AG04450 (cell line): ENCODE measurements around the gene PAPPA. TPM values are rescaled to one million over a fixed set of nuclear protein-coding genes. Genes with fewer than 3 reads are reported as not detected.

Experiments used
- CTCF ChIA-PET: fragments of 300-600, 350-600 bp; formaldehyde crosslinking; extraction: SDS; loops from one replicate; lab custom pipeline; 2022; ENCODE audit warnings: antibody characterized with exemption, inconsistent platforms; lab: Charles Lee
- POLR2A ChIA-PET: fragments of 350-600 bp; formaldehyde crosslinking; extraction: SDS; loops from one replicate; lab custom pipeline; 2021; ENCODE audit warnings: antibody characterized with exemption, inconsistent platforms; lab: Yijun Ruan, JAX
- DNase-seq: peaks from one replicate; pipeline ENCODE4 v3.0.0-alpha.2; 2011; ENCODE audit warnings: low read depth, low spot score
- H3K27ac ChIP-seq: one replicate; pipeline ENCODE4 v1.5.1; 2012; ENCODE audit warnings: low read depth, low read length, control low read depth
- H3K27me3 ChIP-seq: one replicate; pipeline ENCODE4 v1.6.0; 2012; ENCODE audit warnings: low read length; ENCODE audit not compliant: control insufficient read depth, insufficient read depth
- H3K4me3 ChIP-seq: 2 replicates; pipeline ENCODE4 v1.5.1; 2011; ENCODE audit warnings: mild to moderate bottlenecking, low read depth, low read length, control low read depth
- H3K9me3 ChIP-seq: 2 replicates; pipeline ENCODE4 v1.5.1; 2012; ENCODE audit warnings: low read length; ENCODE audit not compliant: control insufficient read depth, insufficient read depth
- CTCF ChIP-seq: IDR thresholded peaks from 2 replicates; pipeline ENCODE4 v1.5.1; 2011; ENCODE audit warnings: low read depth, low read length, control low read depth, inconsistent platforms
- polyA plus RNA-seq: library from polyadenylated mRNA; depleted of rRNA; stranded (reverse); fragments of >200 nt; gene quantifications from 2 replicates; pipeline ENCODE4 v1.2.3, GENCODE V29; 2011

PAPPA gene
- polyA plus RNA-seq, 1 experiment: 65.0 TPM

- TF ChIP-seq CTCF: no peak
- ChIA-PET CTCF (no interaction called here), POLR2A (no interaction called here)
- no peaks in the 10 kb centered on the region for H3K9me3 ChIP-seq
- H3K27me3 ChIP-seq: no peaks in the 10 kb centered on the region
- no peak for DNase-seq
- no peak overlapping the region for H3K27ac ChIP-seq
- no peak overlapping the region for H3K4me3 ChIP-seq
Observed at GRCh38 chr9:116323012-116323411, 169.4 kb downstream of the PAPPA start.

- ChIA-PET POLR2A (no interaction called here), CTCF (no interaction called here)
- Histone ChIP-seq H3K4me3 (no peak overlapping the region), H3K9me3 (no peaks in the 10 kb centered on the region), H3K27ac (no peak overlapping the region), H3K27me3 (no peaks in the 10 kb centered on the region)
- no peak for TF ChIP-seq CTCF
- no peak for DNase-seq
Observed at GRCh38 chr9:116323571-116323970, 170.0 kb downstream of the PAPPA start.

GRCh38 chr9:116325924-116326323 is 172.3 kb downstream of the PAPPA start:
- ChIA-PET CTCF (no interaction called here), POLR2A (no interaction called here)
- Histone ChIP-seq H3K9me3 (no peaks in the 10 kb centered on the region), H3K4me3 (no peak overlapping the region), H3K27me3 (no peaks in the 10 kb centered on the region), H3K27ac (no peak overlapping the region)
- no peak for TF ChIP-seq CTCF
- no peak for DNase-seq

- peak; percentile 38 for DNase-seq
- Histone ChIP-seq H3K27me3 (no peaks in the 10 kb centered on the region), H3K4me3 (no peak overlapping the region), H3K27ac (peak overlapping the region; percentile 66), H3K9me3 (no peaks in the 10 kb centered on the region)
- CTCF ChIA-PET: no interaction called here
- POLR2A ChIA-PET: no interaction called here
- TF ChIP-seq CTCF: no peak
Observed at GRCh38 chr9:116327701-116328405, 174.3 kb downstream of the PAPPA start.

GRCh38 chr9:116329470-116329869 is 175.9 kb downstream of the PAPPA start:
- no peak for DNase-seq
- CTCF ChIA-PET: no interaction called here
- POLR2A ChIA-PET: no interaction called here

More at GRCh38 chr9:116329470-116329869, 175.9 kb downstream of the PAPPA start:
- TF ChIP-seq CTCF: no peak
- no peak overlapping the region for H3K4me3 ChIP-seq
- no peak overlapping the region for H3K27ac ChIP-seq
- H3K27me3 ChIP-seq: no peaks in the 10 kb centered on the region
- H3K9me3 ChIP-seq: no peaks in the 10 kb centered on the region
